Measurements from ENCODE around the gene PAK1.

The PAK1 gene

GRCh38 chr11:77435972-77436371 is 37.9 kb downstream of the PAK1 start:
- no peak for DNase-seq

DNA sequence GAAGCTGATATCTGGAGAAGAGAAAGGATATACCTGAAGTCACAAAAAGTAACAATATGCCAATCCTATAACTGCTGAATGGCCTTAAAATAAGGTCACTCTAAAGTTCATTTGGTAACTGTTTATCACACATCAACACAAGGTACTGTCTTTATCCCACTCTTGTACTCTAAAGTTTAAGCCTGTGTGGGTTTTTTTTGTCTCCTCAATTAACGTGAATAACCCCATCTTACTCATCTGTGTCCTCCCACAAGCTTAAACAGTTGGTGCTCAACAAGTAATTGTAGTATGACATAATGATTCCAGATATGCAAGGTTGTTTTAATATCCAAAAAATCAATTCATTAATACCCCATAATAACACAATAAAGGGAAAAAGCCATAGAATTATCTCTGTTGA is 42.1 kb downstream of the PAK1 start:
- DNase-seq = no peak

- DNase-seq = no peak
Observed at GRCh38 chr11:77428598-77428997, 45.3 kb downstream of the PAK1 start.

DNA sequence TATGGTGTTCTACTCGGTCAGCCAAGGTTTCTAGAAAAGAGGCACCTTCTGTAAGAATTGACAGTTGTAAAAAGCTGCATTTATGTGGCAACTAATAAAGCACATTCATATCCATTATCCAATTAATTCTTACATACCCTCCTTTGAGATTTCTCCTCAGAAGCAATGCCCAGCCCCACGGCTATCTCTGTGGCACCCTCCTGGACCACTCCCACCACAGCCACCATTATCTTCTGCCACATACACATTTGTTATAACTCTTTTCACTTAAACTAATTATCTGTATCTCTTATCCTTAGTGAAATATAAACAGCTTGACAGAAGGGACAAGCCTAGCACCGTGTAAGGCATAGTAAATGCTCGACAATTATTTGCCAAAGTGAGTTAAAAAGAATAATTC is 48.5 kb downstream of the PAK1 start:
- DNase-seq = no peak

- no peak for DNase-seq
Observed at GRCh38 chr11:77424644-77425043, 49.2 kb downstream of the PAK1 start.

GRCh38 chr11:77423624-77424023 is 50.3 kb downstream of the PAK1 start:
- DNase-seq = no peak

- no peak for DNase-seq
Observed at GRCh38 chr11:77422687-77423086, 51.2 kb downstream of the PAK1 start.

DNA sequence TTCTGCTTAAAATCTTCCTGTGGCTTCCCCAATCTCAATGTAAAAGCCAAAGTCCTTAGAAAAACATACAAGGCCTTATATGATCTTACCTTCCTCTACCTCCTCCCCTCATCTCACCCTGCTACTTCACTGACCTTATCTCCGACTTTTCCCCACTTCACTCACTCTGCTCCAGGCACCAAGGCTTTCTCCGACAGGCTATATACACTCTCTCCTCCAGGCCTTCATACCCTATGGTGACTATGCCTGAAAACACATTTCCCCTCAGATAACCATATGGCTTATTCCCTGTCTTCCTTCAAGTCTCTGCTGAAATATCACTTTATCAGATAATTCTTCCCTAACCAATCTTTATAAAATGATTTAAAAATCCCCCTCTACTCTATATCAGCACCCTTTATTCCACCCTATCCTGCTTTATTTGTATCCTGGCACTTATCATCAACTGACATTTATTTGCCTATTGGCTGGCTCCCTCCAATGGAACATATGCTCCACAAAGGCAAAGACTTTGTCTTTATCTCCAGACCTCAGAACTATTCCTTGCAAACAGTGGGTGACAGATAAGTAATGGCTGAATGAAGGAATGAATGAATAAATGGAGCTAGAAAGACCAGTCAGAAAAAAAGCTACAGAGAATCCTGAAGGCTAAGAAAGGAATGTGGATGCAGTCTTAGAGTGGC is 52.7 kb downstream of the PAK1 start:
- no peak for DNase-seq

DNA sequence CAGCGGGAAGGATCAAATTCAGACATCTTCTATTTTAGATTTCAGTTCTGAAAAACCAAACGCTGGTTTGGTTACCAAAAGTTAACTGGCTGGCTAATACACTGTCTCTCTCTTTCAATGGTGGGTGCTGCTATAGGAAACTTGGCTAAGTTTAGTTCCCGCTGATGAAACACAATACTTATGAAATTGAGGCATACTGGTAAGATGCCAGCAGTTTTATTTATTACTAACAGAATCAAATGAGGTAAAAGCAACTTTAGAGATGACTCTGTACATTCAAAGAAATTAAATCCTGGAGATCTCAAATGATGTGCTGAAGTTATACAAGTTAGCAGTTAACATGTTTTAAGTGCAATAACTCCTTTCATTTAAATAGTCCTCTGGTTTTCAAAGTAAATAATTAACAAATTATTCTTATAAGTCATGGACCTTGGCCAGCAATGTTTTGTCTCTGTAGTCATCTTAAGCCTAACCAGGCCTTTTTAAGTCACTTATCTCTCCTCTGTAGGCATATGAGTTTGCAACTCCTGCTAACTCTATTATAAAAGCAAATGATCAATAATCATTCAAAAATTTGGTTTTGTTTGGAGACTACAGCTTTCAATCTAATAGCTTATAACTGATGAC is 54.8 kb downstream of the PAK1 start:
- DNase-seq = no peak

- no peak for DNase-seq
Observed at GRCh38 chr11:77418155-77418970, 55.5 kb downstream of the PAK1 start.

GRCh38 chr11:77416357-77416756 is 57.5 kb downstream of the PAK1 start:
- DNase-seq = no peak

DNA sequence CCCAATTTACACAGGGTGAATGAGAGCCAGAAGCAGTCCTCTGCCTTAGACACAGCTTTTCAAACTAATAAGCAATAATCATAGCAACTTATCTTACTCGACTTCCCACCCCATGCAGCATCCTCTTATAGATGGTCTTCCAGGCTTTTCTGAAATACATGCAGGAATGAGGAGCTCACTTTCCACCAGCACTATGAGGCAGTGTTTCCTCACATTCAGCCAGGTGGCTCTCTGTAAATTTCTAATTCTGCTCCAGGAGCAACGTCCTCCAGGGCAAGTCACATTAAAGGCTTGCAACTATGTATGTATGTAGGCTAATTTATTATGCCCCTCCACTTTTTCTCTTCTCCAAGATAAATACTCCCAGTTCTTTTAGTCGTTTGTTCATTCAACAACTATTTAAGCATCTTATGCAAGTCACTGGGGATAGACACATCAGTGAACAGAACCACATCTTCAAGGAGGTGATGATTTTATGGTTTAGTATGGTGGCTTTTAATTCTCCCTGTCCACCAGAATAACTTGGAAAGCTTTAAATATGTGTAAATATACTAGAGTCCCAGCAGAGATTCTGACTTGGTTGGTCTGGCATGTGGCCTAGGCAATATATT is 59.9 kb downstream of the PAK1 start:
- DNase-seq = no peak

DNA sequence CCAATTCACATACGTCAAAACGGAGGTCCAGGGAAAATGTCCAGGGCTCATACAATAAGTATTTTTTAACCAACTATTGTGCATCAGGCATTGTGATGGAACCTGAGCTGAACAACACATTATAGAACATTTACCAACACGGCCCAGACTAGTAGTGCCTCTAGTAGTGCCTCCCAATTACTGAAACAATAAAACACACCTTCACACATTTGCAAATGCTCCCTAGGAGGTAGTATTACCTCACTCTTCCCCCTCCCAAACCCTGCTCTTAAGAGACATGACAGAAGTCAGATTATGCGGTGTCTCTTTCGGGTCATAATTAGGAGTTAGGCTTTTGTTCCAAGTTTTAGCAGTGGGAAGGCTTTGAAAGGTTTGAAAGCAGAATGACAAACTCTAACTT is 61.1 kb downstream of the PAK1 start:
- no peak for DNase-seq

DNA sequence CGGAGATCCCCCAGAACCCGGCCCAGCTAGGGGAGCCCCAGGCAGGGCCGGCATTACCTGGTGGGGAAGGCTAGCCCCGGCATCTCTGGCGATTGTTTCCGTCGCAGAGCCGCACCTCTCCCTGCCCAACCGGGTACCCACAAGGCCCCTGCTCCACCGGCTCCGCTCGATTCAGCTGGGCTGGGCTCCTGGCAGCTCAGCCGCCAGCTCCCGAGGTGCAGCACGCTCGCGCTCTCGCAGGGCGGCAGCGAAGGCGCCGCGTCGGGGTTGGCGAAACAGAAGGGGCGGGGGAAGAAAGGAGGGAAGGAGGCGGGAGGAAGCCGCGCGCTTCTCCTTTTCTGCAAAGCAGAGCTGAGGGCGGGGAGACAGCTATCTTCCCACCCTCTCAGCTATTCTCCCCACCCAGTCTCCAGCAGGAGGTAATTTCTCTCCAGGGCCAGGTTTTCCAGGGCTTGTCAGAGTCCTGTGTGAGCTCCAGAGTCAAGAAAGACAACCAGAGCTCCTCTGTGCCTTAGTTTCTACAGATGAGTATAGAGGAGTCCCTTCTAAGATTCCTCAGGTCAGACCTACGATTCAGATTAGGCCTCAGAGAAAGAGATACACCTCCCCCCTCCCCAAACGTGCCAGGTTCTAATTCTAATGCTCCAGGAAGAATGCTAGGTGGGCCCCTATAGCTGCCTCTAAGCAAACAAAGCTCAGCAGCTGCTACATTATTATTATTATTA is 62.0 kb downstream of the PAK1 start:
- DNase-seq = peak; percentile 72

DNA sequence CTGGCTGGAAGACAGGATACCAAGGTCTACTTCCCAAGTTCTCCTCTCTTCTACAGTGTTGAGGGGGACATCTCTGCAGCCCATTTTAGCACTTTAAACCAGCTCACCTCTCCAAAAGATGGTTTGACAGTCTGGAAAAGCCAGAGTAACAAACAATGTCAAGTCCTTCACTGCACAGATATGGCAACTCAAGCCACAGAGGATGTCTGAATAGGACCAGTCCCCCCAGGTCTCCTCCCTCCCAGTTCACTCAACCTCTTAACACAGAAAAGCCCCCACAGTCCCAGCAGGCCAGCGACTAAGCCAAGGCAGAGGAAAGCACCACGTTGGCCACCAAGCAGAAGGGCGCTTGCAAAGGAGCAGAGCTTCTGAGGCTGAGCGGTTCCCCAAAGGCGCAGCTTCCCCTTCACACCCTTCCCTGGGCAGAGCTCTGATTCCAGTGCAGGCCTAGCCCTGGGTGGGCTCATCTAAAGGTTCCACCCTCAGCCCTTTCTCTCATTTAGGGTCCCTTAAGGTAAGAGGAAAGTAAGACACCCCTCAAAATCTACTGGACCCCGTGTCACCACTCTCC is 62.7 kb downstream of the PAK1 start:
- DNase-seq = peak; percentile 3

- DNase-seq = no peak
Observed at GRCh38 chr11:77410076-77410827, 63.6 kb downstream of the PAK1 start.

- no peak for DNase-seq
Observed at GRCh38 chr11:77409046-77409445, 64.8 kb downstream of the PAK1 start.

DNA sequence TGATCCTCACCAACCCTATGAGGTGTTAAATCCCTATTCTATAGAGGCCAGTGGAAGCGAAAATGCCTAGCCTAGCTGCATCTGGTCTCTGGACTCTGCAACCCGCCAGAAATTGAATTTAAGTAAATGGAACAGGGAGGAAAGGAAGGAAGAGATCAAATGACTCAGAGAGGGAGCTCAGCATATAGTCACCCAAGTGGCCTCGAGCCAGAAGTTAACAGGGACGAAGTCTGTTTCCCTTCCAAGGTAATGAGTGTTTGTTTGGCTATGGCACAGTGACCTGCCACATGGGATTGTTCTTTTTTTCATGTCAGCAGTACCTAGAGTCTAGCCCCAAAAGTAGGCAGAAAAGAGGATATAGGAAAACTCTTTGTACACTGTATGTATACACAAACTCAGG is 66.3 kb downstream of the PAK1 start:
- DNase-seq = no peak

DNA sequence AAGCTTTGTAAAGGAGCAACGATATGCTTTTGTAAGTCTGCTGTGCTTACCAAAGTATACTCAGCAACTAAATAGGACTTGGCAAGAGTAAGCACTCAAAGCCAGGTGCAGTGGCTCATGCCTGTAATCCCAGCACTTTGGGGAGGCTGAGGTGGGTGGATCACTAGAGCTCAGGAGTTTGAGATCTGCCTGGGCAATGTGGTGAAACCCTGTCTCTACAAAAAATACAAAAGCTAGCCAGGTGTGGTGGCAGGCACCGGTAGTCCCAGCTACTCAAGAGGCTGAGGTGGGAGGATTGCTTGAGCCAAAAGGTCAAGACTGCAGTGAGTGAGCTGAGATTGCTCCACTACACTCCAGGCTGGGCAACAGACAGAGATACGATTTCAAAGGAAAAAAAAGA is 67.5 kb downstream of the PAK1 start:
- no peak for DNase-seq

DNA sequence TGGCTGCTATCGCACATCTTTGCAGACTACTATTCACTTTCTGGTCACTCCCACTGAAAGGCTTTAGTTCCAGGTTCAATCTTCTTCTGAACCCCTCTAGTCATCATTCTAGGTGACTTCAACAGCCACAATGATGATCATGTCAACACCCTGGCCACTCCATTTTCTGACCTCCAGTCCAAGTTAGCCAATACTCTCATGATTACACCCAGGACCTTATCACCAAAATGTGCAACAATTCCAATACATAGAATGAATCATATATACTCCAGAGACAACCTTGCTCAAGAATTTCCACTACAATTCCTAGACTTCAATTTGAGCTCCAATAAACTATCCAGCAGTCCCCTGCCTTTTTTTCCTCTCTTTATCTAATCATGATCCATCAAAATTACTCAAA is 70.7 kb downstream of the PAK1 start:
- no peak for DNase-seq

GRCh38 chr11:77402218-77402556 is 71.7 kb downstream of the PAK1 start:
- DNase-seq = no peak

Data from activated effector memory CD4-positive, alpha-beta T cell treated with Interleukin-2 at 50 U/mL for 16 hours (primary cell).